B cell (primary cell): Measurements from ENCODE around the gene TSPAN14.

Source experiments
- EZH2 ChIP-seq: IDR thresholded peaks from 2 replicates; pipeline ENCODE4 v1.6.1; 2012; ENCODE audit warnings: borderline replicate concordance, low read depth, mild to moderate bottlenecking, moderate library complexity, low read length; ENCODE audit not compliant: insufficient read depth, poor library complexity, severe bottlenecking
- TF ChIP-seq, protein P1 (sequence below): fragments of 200-600 bp; IDR thresholded peaks from one replicate; pipeline ENCODE4 v1.8.0; 2022; ENCODE audit warnings: antibody characterized with exemption, mild to moderate bottlenecking

DNA sequence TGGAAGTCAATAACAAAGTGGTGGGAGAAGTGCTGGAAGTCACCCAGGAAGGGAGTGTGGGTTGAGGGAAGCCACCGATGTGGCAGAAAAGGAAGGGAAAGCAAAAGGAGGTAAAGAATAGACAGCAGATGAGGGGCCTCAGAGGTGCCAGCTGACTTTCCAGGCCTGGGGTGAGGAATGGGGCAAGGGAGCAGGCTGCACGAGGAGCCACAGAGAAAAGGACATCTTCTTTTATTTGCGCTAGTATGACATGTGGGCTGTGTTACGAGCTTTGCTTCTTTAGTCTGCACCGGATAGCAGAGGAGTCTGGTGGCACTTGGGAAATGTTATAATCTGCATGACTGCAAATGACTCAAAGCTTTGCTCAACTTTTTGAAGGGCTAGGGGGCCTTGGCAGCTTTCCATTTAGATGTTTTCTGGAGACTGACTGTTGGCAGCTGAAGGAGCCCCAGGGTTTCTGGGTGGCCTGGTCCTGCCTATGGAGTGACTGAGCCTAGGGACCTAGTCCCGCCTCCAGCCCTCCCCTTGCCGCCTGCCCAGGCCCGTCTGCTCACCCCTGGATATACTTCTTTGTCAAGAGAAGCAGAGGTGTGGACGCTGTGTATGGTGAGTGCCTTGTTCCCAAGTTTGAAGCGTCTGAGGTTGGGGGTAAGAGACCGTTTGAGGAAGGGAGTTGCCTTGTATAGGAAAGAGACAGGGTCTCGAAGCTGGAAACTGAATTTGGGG lies 40.7 kb upstream of the TSPAN14 start:
- TF ChIP-seq, protein P1, sequence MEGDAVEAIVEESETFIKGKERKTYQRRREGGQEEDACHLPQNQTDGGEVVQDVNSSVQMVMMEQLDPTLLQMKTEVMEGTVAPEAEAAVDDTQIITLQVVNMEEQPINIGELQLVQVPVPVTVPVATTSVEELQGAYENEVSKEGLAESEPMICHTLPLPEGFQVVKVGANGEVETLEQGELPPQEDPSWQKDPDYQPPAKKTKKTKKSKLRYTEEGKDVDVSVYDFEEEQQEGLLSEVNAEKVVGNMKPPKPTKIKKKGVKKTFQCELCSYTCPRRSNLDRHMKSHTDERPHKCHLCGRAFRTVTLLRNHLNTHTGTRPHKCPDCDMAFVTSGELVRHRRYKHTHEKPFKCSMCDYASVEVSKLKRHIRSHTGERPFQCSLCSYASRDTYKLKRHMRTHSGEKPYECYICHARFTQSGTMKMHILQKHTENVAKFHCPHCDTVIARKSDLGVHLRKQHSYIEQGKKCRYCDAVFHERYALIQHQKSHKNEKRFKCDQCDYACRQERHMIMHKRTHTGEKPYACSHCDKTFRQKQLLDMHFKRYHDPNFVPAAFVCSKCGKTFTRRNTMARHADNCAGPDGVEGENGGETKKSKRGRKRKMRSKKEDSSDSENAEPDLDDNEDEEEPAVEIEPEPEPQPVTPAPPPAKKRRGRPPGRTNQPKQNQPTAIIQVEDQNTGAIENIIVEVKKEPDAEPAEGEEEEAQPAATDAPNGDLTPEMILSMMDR, result no peak
- TF ChIP-seq EZH2, result no peak
